Trophoblast cell (in vitro differentiated cells and primary cell): Measurements from ENCODE around the gene IL21R.

Experiments used
- DNase-seq, 2 donors: peaks; one replicate each; pipeline ENCODE4 v3.0.0-alpha.2; 2016
- H2AFZ ChIP-seq: 2 replicates; pipeline ENCODE4 v1.6.1; 2013; ENCODE audit warnings: low read length, moderate library complexity, mild to moderate bottlenecking; ENCODE audit not compliant: insufficient read depth, poor library complexity
- H2AK5ac ChIP-seq: 2 replicates; pipeline ENCODE4 v1.6.1; 2013; ENCODE audit warnings: mild to moderate bottlenecking, low read length
- H2BK120ac ChIP-seq: 2 replicates; pipeline ENCODE4 v1.6.1; 2013; ENCODE audit warnings: low read length, mild to moderate bottlenecking, moderate library complexity; ENCODE audit not compliant: insufficient read depth, poor library complexity
- H2BK12ac ChIP-seq: 2 replicates; pipeline ENCODE4 v1.6.1; 2013; ENCODE audit warnings: mild to moderate bottlenecking, low read length, moderate library complexity
- H2BK5ac ChIP-seq: 2 replicates; pipeline ENCODE4 v1.6.1; 2013; ENCODE audit warnings: low read length, low read depth, moderate library complexity, mild to moderate bottlenecking; ENCODE audit not compliant: poor library complexity
- H3K14ac ChIP-seq: 2 replicates; pipeline ENCODE4 v1.6.1; 2013; ENCODE audit warnings: mild to moderate bottlenecking, low read length
- H3K18ac ChIP-seq: 2 replicates; pipeline ENCODE4 v1.6.1; 2013; ENCODE audit warnings: mild to moderate bottlenecking, low read length
- H3K23ac ChIP-seq: 2 replicates; pipeline ENCODE4 v1.6.1; 2013; ENCODE audit warnings: low read length
- H3K27ac ChIP-seq: 2 replicates; pipeline ENCODE4 v1.5.1; 2013; ENCODE audit warnings: low read depth, mild to moderate bottlenecking, inconsistent platforms, low read length, moderate library complexity
- H3K27me3 ChIP-seq: 2 replicates; pipeline ENCODE4 v1.6.1; 2013; ENCODE audit warnings: inconsistent platforms, mild to moderate bottlenecking, low read length, moderate library complexity; ENCODE audit not compliant: insufficient read depth
- H3K36me3 ChIP-seq, 2 experiments: 1 replicate in 1 of 2; 2 replicates in 1 of 2; pipeline ENCODE4 v1.6.1; 2013; ENCODE audit warnings: low read length in 2 of 2, mild to moderate bottlenecking in 2 of 2, moderate library complexity in 1 of 2; ENCODE audit not compliant: insufficient read depth in 2 of 2, control insufficient read depth in 1 of 2
- H3K4ac ChIP-seq: 2 replicates; pipeline ENCODE4 v1.6.1; 2013; ENCODE audit warnings: low read depth, mild to moderate bottlenecking, low read length, moderate library complexity
- H3K4me1 ChIP-seq, 2 experiments: 1 replicate in 1 of 2; 2 replicates in 1 of 2; pipeline ENCODE4 v1.6.1; 2013; ENCODE audit warnings: low read length in 2 of 2, mild to moderate bottlenecking in 2 of 2, moderate library complexity in 1 of 2; ENCODE audit not compliant: insufficient read depth in 2 of 2, control insufficient read depth in 1 of 2
- H3K4me2 ChIP-seq: 2 replicates; pipeline ENCODE4 v1.6.1; 2013; ENCODE audit warnings: inconsistent platforms, mild to moderate bottlenecking, low read length, moderate library complexity
- H3K4me3 ChIP-seq: 2 replicates; pipeline ENCODE4 v1.5.1; 2013; ENCODE audit warnings: mild to moderate bottlenecking, low read depth, low read length, inconsistent platforms
- H3K79me1 ChIP-seq: one replicate; pipeline ENCODE4 v1.6.1; 2013; ENCODE audit warnings: low read length
- H3K79me2 ChIP-seq: 2 replicates; pipeline ENCODE4 v1.6.1; 2013; ENCODE audit warnings: low read length, mild to moderate bottlenecking; ENCODE audit not compliant: control insufficient read depth, insufficient read depth, poor library complexity
- H3K9ac ChIP-seq: 2 replicates; pipeline ENCODE4 v1.6.1; 2013; ENCODE audit warnings: mild to moderate bottlenecking, low read length
- H3K9me3 ChIP-seq: 2 replicates; pipeline ENCODE4 v1.6.1; 2013; ENCODE audit warnings: low read depth, mild to moderate bottlenecking, control low read depth, inconsistent platforms, low read length; ENCODE audit not compliant: insufficient read depth
- H4K12ac ChIP-seq: 2 replicates; pipeline ENCODE4 v1.6.1; 2013; ENCODE audit warnings: low read depth, mild to moderate bottlenecking, low read length, moderate library complexity
- H4K8ac ChIP-seq: 2 replicates; pipeline ENCODE4 v1.6.1; 2013; ENCODE audit warnings: low read depth, mild to moderate bottlenecking, low read length, moderate library complexity
- H4K91ac ChIP-seq: one replicate; pipeline ENCODE4 v1.6.1; 2013; ENCODE audit warnings: low read depth, mild to moderate bottlenecking, low read length, moderate library complexity
- WGBS: extraction: QIAGEN DNeasy Blood & Tissue Kit; methylation state at CpG from one replicate; pipeline ENCODE4 v1.1.7; 2013; ENCODE audit warnings: missing lambda C conversion rate; ENCODE audit not compliant: insufficient read length, insufficient coverage; ENCODE audit errors: extremely low coverage; 5-methylcytosine and 5-hydroxymethylcytosine counted together

The IL21R gene

GRCh38 chr16:27468941-27469531 is 67.1 kb downstream of the IL21R start:
- Histone ChIP-seq H3K4me1 (peaks cover 5 to 9% of the 10 kb centered on the region in 2 experiments), H3K27ac (no peak overlapping the region), H3K36me3 (peaks cover 74 to 89% of the 10 kb centered on the region in 2 experiments), H3K18ac (no peak overlapping the region), H3K4ac (no peak overlapping the region), H3K9me3 (no peaks in the 10 kb centered on the region), H2BK12ac (no peak overlapping the region), H2BK120ac (no peak overlapping the region), H3K14ac (no peak overlapping the region), H2AFZ (no peak overlapping the region), H3K4me3 (peak overlapping the region; percentile 21), H2BK5ac (no peak overlapping the region), H3K79me1 (no peaks in the 10 kb centered on the region), H4K8ac (no peak overlapping the region), H3K27me3 (no peaks in the 10 kb centered on the region), H4K12ac (no peak overlapping the region), H3K4me2 (no peak overlapping the region), H3K23ac (no peak overlapping the region), H3K9ac (no peak overlapping the region), H3K79me2 (no peaks in the 10 kb centered on the region), H2AK5ac (no peak overlapping the region), H4K91ac (no peak overlapping the region)
- no peak for DNase-seq
- no CpG with 5 or more reads among the region's 22 CpGs for WGBS

GRCh38 chr16:27470567-27471431 is 68.8 kb downstream of the IL21R start:
- no peak overlapping the region for H3K18ac ChIP-seq
- H2BK120ac ChIP-seq = no peak overlapping the region
- H2BK12ac ChIP-seq = no peak overlapping the region
- no peak overlapping the region for H4K91ac ChIP-seq
- WGBS = no CpG with 5 or more reads among the region's 28 CpGs
- H3K14ac ChIP-seq = no peak overlapping the region
- peaks cover 5 to 9% of the 10 kb centered on the region in 2 experiments for H3K4me1 ChIP-seq
- H3K23ac ChIP-seq = no peak overlapping the region
- H3K79me1 ChIP-seq = no peaks in the 10 kb centered on the region
- H2AFZ ChIP-seq = no peak overlapping the region
- no peak overlapping the region for H3K4ac ChIP-seq
- H3K9ac ChIP-seq = no peak overlapping the region
- no peak overlapping the region for H4K8ac ChIP-seq
- no peak overlapping the region for H3K4me2 ChIP-seq
- no peak overlapping the region for H3K27ac ChIP-seq
- H4K12ac ChIP-seq = no peak overlapping the region
- no peak overlapping the region for H3K4me3 ChIP-seq
- peak; percentile 42 to 63 for DNase-seq
- no peak overlapping the region for H2AK5ac ChIP-seq
- no peaks in the 10 kb centered on the region for H3K79me2 ChIP-seq
- H3K27me3 ChIP-seq = no peaks in the 10 kb centered on the region
- H3K9me3 ChIP-seq = no peaks in the 10 kb centered on the region
- peaks cover 69 to 86% of the 10 kb centered on the region in 2 experiments for H3K36me3 ChIP-seq
- H2BK5ac ChIP-seq = no peak overlapping the region

GRCh38 chr16:27471661-27472060 is 69.7 kb downstream of the IL21R start:
- no peaks in the 10 kb centered on the region for H3K79me2 ChIP-seq
- peaks cover 2% of the 10 kb centered on the region for H3K9me3 ChIP-seq
- no CpG with 5 or more reads among the region's 19 CpGs for WGBS
- H3K9ac ChIP-seq = no peak overlapping the region
- H3K27me3 ChIP-seq = no peaks in the 10 kb centered on the region
- no peak overlapping the region for H2AK5ac ChIP-seq
- H3K18ac ChIP-seq = no peak overlapping the region
- H3K36me3 ChIP-seq = peaks cover 73 to 87% of the 10 kb centered on the region in 2 experiments
- no peak overlapping the region for H4K91ac ChIP-seq
- H3K23ac ChIP-seq = no peak overlapping the region
- no peak overlapping the region for H3K14ac ChIP-seq
- no peak overlapping the region for H3K4ac ChIP-seq
- H3K4me1 ChIP-seq = peaks cover 7 to 14% of the 10 kb centered on the region in 2 experiments
- no peak overlapping the region for H2AFZ ChIP-seq
- H3K79me1 ChIP-seq = no peaks in the 10 kb centered on the region
- H3K4me2 ChIP-seq = no peak overlapping the region
- H4K8ac ChIP-seq = no peak overlapping the region
- no peak overlapping the region for H2BK5ac ChIP-seq
- no peak overlapping the region for H3K4me3 ChIP-seq
- DNase-seq = no peak
- no peak overlapping the region for H2BK12ac ChIP-seq
- no peak overlapping the region for H2BK120ac ChIP-seq
- no peak overlapping the region for H3K27ac ChIP-seq
- no peak overlapping the region for H4K12ac ChIP-seq

- H2BK120ac ChIP-seq = no peak overlapping the region
- H3K14ac ChIP-seq = no peak overlapping the region
- no peaks in the 10 kb centered on the region for H3K79me1 ChIP-seq
- H2BK12ac ChIP-seq = no peak overlapping the region
- no peak overlapping the region for H3K27ac ChIP-seq
- no peak for DNase-seq
- no CpG with 5 or more reads among the region's 15 CpGs for WGBS
- H4K91ac ChIP-seq = no peak overlapping the region
- H3K4me3 ChIP-seq = no peak overlapping the region
- no peak overlapping the region for H3K4ac ChIP-seq
- H4K12ac ChIP-seq = no peak overlapping the region
- no peak overlapping the region for H4K8ac ChIP-seq
- H2AFZ ChIP-seq = no peak overlapping the region
- H3K36me3 ChIP-seq = peaks cover 75 to 84% of the 10 kb centered on the region in 2 experiments
- H3K9ac ChIP-seq = no peak overlapping the region
- H3K9me3 ChIP-seq = peaks cover 2% of the 10 kb centered on the region
- H3K27me3 ChIP-seq = no peaks in the 10 kb centered on the region
- H3K79me2 ChIP-seq = no peaks in the 10 kb centered on the region
- no peak overlapping the region for H2AK5ac ChIP-seq
- no peak overlapping the region for H3K4me2 ChIP-seq
- peaks cover 7 to 14% of the 10 kb centered on the region in 2 experiments for H3K4me1 ChIP-seq
- no peak overlapping the region for H3K23ac ChIP-seq
- H3K18ac ChIP-seq = no peak overlapping the region
- H2BK5ac ChIP-seq = no peak overlapping the region
These were observed 70.4 kb downstream of the IL21R start for GRCh38 chr16:27472091-27473020.
